Ishikawa (cell line): ENCODE data around the gene SLC27A5.

Source experiments
- CEBPB ChIP-seq: IDR thresholded peaks from 2 replicates; pipeline ENCODE4 v1.6.1; 2012
- EGR1 ChIP-seq: IDR thresholded peaks from 2 replicates; pipeline ENCODE4 v1.6.1; 2012
- EP300 ChIP-seq: IDR thresholded peaks from 2 replicates; pipeline ENCODE4 v1.6.1; 2012; ENCODE audit warnings: borderline replicate concordance
- FOXM1 ChIP-seq: IDR thresholded peaks from 2 replicates; pipeline ENCODE4 v1.6.1; 2012; ENCODE audit warnings: low read depth, borderline replicate concordance
- NFIC ChIP-seq: IDR thresholded peaks from 2 replicates; pipeline ENCODE4 v1.6.1; 2012
- RAD21 ChIP-seq: IDR thresholded peaks from 2 replicates; pipeline ENCODE4 v1.6.1; 2012; ENCODE audit warnings: low read depth
- REST ChIP-seq: IDR thresholded peaks from 2 replicates; pipeline ENCODE4 v1.6.1; 2012; ENCODE audit warnings: low read depth, mild to moderate bottlenecking
- TAF1 ChIP-seq: IDR thresholded peaks from 2 replicates; pipeline ENCODE4 v1.6.1; 2012; ENCODE audit warnings: low read depth, mild to moderate bottlenecking
- TCF12 ChIP-seq: IDR thresholded peaks from 2 replicates; pipeline ENCODE4 v1.6.1; 2012; ENCODE audit warnings: low read depth
- TEAD4 ChIP-seq: IDR thresholded peaks from 2 replicates; pipeline ENCODE4 v1.6.1; 2012
- YY1 ChIP-seq: IDR thresholded peaks from 2 replicates; pipeline ENCODE4 v1.6.1; 2012; ENCODE audit warnings: low read depth
- ZBTB7A ChIP-seq: IDR thresholded peaks from 2 replicates; pipeline ENCODE4 v1.6.1; 2012; ENCODE audit warnings: low read depth

GRCh38 chr19:58455306-58455705 lies 56.5 kb downstream of the SLC27A5 start:
- TF ChIP-seq EP300, result no peak
- no peak for TF ChIP-seq YY1
- TF ChIP-seq REST, result no peak
- no peak for TF ChIP-seq TAF1
- TF ChIP-seq TEAD4, result no peak
- TF ChIP-seq CEBPB, result no peak
- TF ChIP-seq RAD21, result no peak
- no peak for TF ChIP-seq NFIC
- TF ChIP-seq FOXM1, result no peak
- TF ChIP-seq TCF12, result no peak
- TF ChIP-seq EGR1, result no peak
- TF ChIP-seq ZBTB7A, result no peak
